IMR-90 (cell line): ENCODE data around the gene PHF21A. TPM values are rescaled to one million over a fixed set of nuclear protein-coding genes. Genes with fewer than 3 reads are reported as not detected.

ENCODE experiments used
- ATAC-seq: fragments of 200-7000 bp; cut with Tn5 transposase; 2 replicates; pipeline ENCODE4 v1.9.1; 2020; ENCODE audit warnings: low read depth, mild to moderate bottlenecking, moderate library complexity
- BruUV-seq: library from RNA; stranded (reverse); fragments of 400-500 nt; replicated peaks from 2 replicates; lab custom pipeline; 2021; lab: Mats Ljungman, UMichigan
- CTCF ChIA-PET: fragments of 300-600 bp; formaldehyde crosslinking; extraction: SDS; loops from one replicate; lab custom pipeline; 2021; ENCODE audit warnings: antibody characterized with exemption; lab: Yijun Ruan, JAX
- POLR2A ChIA-PET: fragments of 300-600 bp; sonication (Branson Sonifier 250); formaldehyde crosslinking; loops from one replicate; lab custom pipeline; 2022; ENCODE audit warnings: antibody characterized with exemption; ENCODE audit not compliant: unreplicated experiment; lab: Charles Lee
- DNase-seq: peaks from one replicate; pipeline ENCODE4 v3.0.0; 2013
- H2AFZ ChIP-seq: replicated peaks from 2 replicates; pipeline ENCODE3; 2013; ENCODE audit warnings: low read length, mild to moderate bottlenecking; ENCODE audit not compliant: poor library complexity
- H2AK5ac ChIP-seq: 2 replicates; pipeline ENCODE4 v1.6.1; 2013; ENCODE audit warnings: low read depth, low read length, inconsistent platforms
- H2AK9ac ChIP-seq: replicated peaks from 2 replicates; pipeline ENCODE3; 2013; ENCODE audit warnings: mild to moderate bottlenecking, low read depth, low read length, moderate library complexity; ENCODE audit not compliant: poor library complexity
- H2BK120ac ChIP-seq: 2 replicates; pipeline ENCODE4 v1.6.1; 2013; ENCODE audit warnings: low read depth, low read length, inconsistent platforms
- H2BK15ac ChIP-seq: 3 replicates; pipeline ENCODE4 v1.6.1; 2013; ENCODE audit warnings: low read depth, low read length, inconsistent platforms
- H2BK20ac ChIP-seq: 2 replicates; pipeline ENCODE4 v1.6.1; 2013; ENCODE audit warnings: low read depth, mild to moderate bottlenecking, inconsistent platforms, low read length, moderate library complexity
- H2BK5ac ChIP-seq: 2 replicates; pipeline ENCODE4 v1.6.1; 2013; ENCODE audit warnings: mild to moderate bottlenecking, low read depth, low read length, inconsistent platforms; ENCODE audit not compliant: poor library complexity, severe bottlenecking
- H3K14ac ChIP-seq: replicated peaks from 2 replicates; pipeline ENCODE4 v1.6.1; 2013; ENCODE audit warnings: low read depth, low read length, inconsistent platforms
- H3K18ac ChIP-seq: 2 replicates; pipeline ENCODE4 v1.6.1; 2013; ENCODE audit warnings: low read depth, low read length, control low read depth
- H3K23ac ChIP-seq: 2 replicates; pipeline ENCODE4 v1.6.1; 2013; ENCODE audit warnings: low read depth, low read length, inconsistent platforms
- H3K27ac ChIP-seq: 2 replicates; pipeline ENCODE4 v1.5.1; 2013; ENCODE audit warnings: mild to moderate bottlenecking, control low read depth, low read length; ENCODE audit not compliant: insufficient read depth
- H3K27me3 ChIP-seq: 2 replicates; pipeline ENCODE4 v1.6.1; 2013; ENCODE audit warnings: low read length; ENCODE audit not compliant: control insufficient read depth, insufficient read depth
- H3K36me3 ChIP-seq: 2 replicates; pipeline ENCODE4 v1.6.1; 2013; ENCODE audit warnings: low read length, mixed read lengths; ENCODE audit not compliant: control insufficient read depth, insufficient read depth
- H3K4ac ChIP-seq: 2 replicates; pipeline ENCODE4 v1.6.1; 2013; ENCODE audit warnings: low read depth, low read length, inconsistent platforms
- H3K4me1 ChIP-seq: 2 replicates; pipeline ENCODE4 v1.6.1; 2013; ENCODE audit warnings: low read length, mixed read lengths; ENCODE audit not compliant: control insufficient read depth, insufficient read depth
- H3K4me2 ChIP-seq: 2 replicates; pipeline ENCODE4 v1.6.1; 2013; ENCODE audit warnings: low read depth, mild to moderate bottlenecking, control low read depth, low read length, moderate library complexity
- H3K4me3 ChIP-seq: 2 replicates; pipeline ENCODE4 v1.5.1; 2013; ENCODE audit warnings: low read depth, mild to moderate bottlenecking, control low read depth, low read length, moderate library complexity; ENCODE audit not compliant: insufficient read depth
- H3K56ac ChIP-seq: 2 replicates; pipeline ENCODE4 v1.6.1; 2013; ENCODE audit warnings: low read length, inconsistent platforms; ENCODE audit not compliant: insufficient read depth; ENCODE audit errors: extremely low read depth
- H3K79me1 ChIP-seq, 2 experiments: 2 replicates each; pipeline ENCODE4 v1.6.1; 2013; ENCODE audit warnings: low read length in 2 of 2, inconsistent platforms in 1 of 2, low read depth in 1 of 2
- H3K9ac ChIP-seq: 2 replicates; pipeline ENCODE4 v1.6.1; 2013; ENCODE audit warnings: low read depth, low read length, control low read depth
- H3K9me1 ChIP-seq: 2 replicates; pipeline ENCODE4 v1.6.1; 2013; ENCODE audit warnings: low read length, inconsistent platforms; ENCODE audit not compliant: insufficient read depth
- H3K9me3 ChIP-seq: 2 replicates; pipeline ENCODE4 v1.6.1; 2013; ENCODE audit warnings: low read length; ENCODE audit not compliant: control insufficient read depth, insufficient read depth
- H4K20me1 ChIP-seq: 2 replicates; pipeline ENCODE4 v1.6.1; 2013; ENCODE audit warnings: low read length, inconsistent platforms; ENCODE audit not compliant: insufficient read depth
- H4K5ac ChIP-seq: 2 replicates; pipeline ENCODE4 v1.6.1; 2013; ENCODE audit warnings: mild to moderate bottlenecking, low read depth, low read length, control low read depth
- H4K8ac ChIP-seq, 2 experiments: 2 replicates each; pipeline ENCODE4 v1.6.1; 2013; ENCODE audit warnings: low read depth in 2 of 2, low read length in 2 of 2, control low read depth in 1 of 2, inconsistent platforms in 1 of 2
- H4K91ac ChIP-seq: 2 replicates; pipeline ENCODE4 v1.6.1; 2013; ENCODE audit warnings: low read depth, low read length, inconsistent platforms; ENCODE audit not compliant: insufficient read depth
- BHLHE40 ChIP-seq: fragments of 150-350 bp; IDR thresholded peaks from 2 replicates; pipeline ENCODE4 v1.6.1; 2016; ENCODE audit warnings: mild to moderate bottlenecking, low read depth, low read length
- FOS ChIP-seq: fragments of 150-350 bp; IDR thresholded peaks from 2 replicates; pipeline ENCODE4 v1.6.1; 2016; ENCODE audit warnings: low read depth, low read length
- MAZ ChIP-seq: IDR thresholded peaks from 2 replicates; pipeline ENCODE4 v1.6.1; 2012; ENCODE audit warnings: low read depth, mild to moderate bottlenecking, low read length, improper control_type of control experiment, moderate library complexity, borderline replicate concordance
- MXI1 ChIP-seq: IDR thresholded peaks from 2 replicates; pipeline ENCODE4 v1.6.1; 2012; ENCODE audit warnings: low read depth, mild to moderate bottlenecking, low read length, moderate library complexity, borderline replicate concordance
- NFE2L2 ChIP-seq: fragments of 150-350 bp; IDR thresholded peaks from 2 replicates; pipeline ENCODE4 v1.6.1; 2016; ENCODE audit warnings: low read depth, mild to moderate bottlenecking, low read length
- RAD21 ChIP-seq: IDR thresholded peaks from 2 replicates; pipeline ENCODE4 v1.6.1; 2012; ENCODE audit warnings: low read length, improper control_type of control experiment
- RCOR1 ChIP-seq: IDR thresholded peaks from 2 replicates; pipeline ENCODE4 v1.6.1; 2012; ENCODE audit warnings: mild to moderate bottlenecking, low read length, improper control_type of control experiment; ENCODE audit not compliant: insufficient replicate concordance
- RFX5 ChIP-seq: IDR thresholded peaks from 2 replicates; pipeline ENCODE4 v1.8.0; 2012; ENCODE audit warnings: low read depth, mild to moderate bottlenecking, low read length, moderate library complexity
- SMC3 ChIP-seq: fragments of 150-350 bp; IDR thresholded peaks from 2 replicates; pipeline ENCODE4 v1.6.1; 2016; ENCODE audit warnings: low read depth, mild to moderate bottlenecking, antibody characterized with exemption, low read length, moderate library complexity
- WGBS, 2 experiments: methylation state at CpG; one replicate each; pipeline versions ENCODE4 v1.1.5 to v1.1.7; 2013; ENCODE audit warnings: missing lambda C conversion rate in 2 of 2; ENCODE audit not compliant: insufficient read length in 1 of 2; ENCODE audit errors: extremely low coverage in 2 of 2; 5-methylcytosine and 5-hydroxymethylcytosine counted together
- dilution Hi-C: fragments of 300-500 bp; cut with HindIII; formaldehyde crosslinking; loops from one replicate; pipeline ENCODE4 v1.14.3; 2018; ENCODE audit warnings: low sequenced_read_pairs; ENCODE audit not compliant: unreplicated experiment
- in situ Hi-C: fragments of 300-500 bp; cut with MboI; formaldehyde crosslinking; loops from 3 replicates; pipeline ENCODE4 v1.14.3; 2019; ENCODE audit warnings: low sequenced_read_pairs, inconsistent platforms, mixed read lengths
- intact Hi-C: fragments of 100-400 bp; cut with micrococcal nuclease; formaldehyde crosslinking; loops from 2 replicates; pipeline ENCODE4 v1.10.0; 2022
- polyA plus RNA-seq, 3 experiments: library from polyadenylated mRNA; depleted of rRNA; stranded (reverse); fragments of >200 nt; gene quantifications; 2 replicates each; pipeline ENCODE4 v1.2.3, GENCODE V29; 2012; ENCODE audit warnings: low replicate concordance in 1 of 3
- total RNA-seq: library from RNA; depleted of rRNA; stranded (reverse); fragments of >200 nt; gene quantifications from 2 replicates; pipeline ENCODE4 v1.2.3, GENCODE V29; 2012
- TF ChIP-seq, protein P1 (sequence below): fragments of 150-350 bp; IDR thresholded peaks from 2 replicates; pipeline ENCODE4 v1.6.1; 2017; ENCODE audit warnings: mild to moderate bottlenecking, antibody characterized with exemption, low read length, low read depth
- TF ChIP-seq, protein P2 (sequence below): conservative IDR thresholded peaks from 2 replicates; pipeline ENCODE4 v1.5.1; 2012; ENCODE audit warnings: mild to moderate bottlenecking, low read depth, low read length, improper control_type of control experiment
- TF ChIP-seq, protein P3 (sequence below): fragments of 150-350 bp; IDR thresholded peaks from 2 replicates; pipeline ENCODE4 v1.6.1; 2016; ENCODE audit warnings: low read depth, mild to moderate bottlenecking, low read length, moderate library complexity, borderline replicate concordance

Gene PHF21A
- total and polyA plus RNA-seq, 2 of the 4 experiments (the other 2 are of a cell fraction) = 9.0 to 20.6 TPM

GRCh38 chr11:45927332-45927683 is 193.9 kb downstream of the PHF21A start:
- peaks cover 34% of the 10 kb centered on the region for H3K27me3 ChIP-seq
- H4K20me1 ChIP-seq = peaks cover 7% of the 10 kb centered on the region
- no peak overlapping the region for H3K56ac ChIP-seq
- H3K23ac ChIP-seq = no peak overlapping the region
- no peaks in the 10 kb centered on the region; the same call in 1 of the 2 replicates for H3K4me1 ChIP-seq
- WGBS, 2 experiments = 85% methylated on average over 6 of the region's 15 CpGs; no CpG with 5 or more reads in 1 of the 2 experiments
- no peak overlapping the region for H2BK15ac ChIP-seq
- H3K79me1 ChIP-seq = no peaks in the 10 kb centered on the region
- no peak overlapping the region for H2AK5ac ChIP-seq
- no peak overlapping the region for H2AK9ac ChIP-seq
- POLR2A ChIA-PET = no interaction called here
- TF ChIP-seq, protein P1, sequence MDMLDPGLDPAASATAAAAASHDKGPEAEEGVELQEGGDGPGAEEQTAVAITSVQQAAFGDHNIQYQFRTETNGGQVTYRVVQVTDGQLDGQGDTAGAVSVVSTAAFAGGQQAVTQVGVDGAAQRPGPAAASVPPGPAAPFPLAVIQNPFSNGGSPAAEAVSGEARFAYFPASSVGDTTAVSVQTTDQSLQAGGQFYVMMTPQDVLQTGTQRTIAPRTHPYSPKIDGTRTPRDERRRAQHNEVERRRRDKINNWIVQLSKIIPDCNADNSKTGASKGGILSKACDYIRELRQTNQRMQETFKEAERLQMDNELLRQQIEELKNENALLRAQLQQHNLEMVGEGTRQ = no peak
- TF ChIP-seq RAD21 = no peak
- TF ChIP-seq FOS = no peak
- TF ChIP-seq, protein P2, sequence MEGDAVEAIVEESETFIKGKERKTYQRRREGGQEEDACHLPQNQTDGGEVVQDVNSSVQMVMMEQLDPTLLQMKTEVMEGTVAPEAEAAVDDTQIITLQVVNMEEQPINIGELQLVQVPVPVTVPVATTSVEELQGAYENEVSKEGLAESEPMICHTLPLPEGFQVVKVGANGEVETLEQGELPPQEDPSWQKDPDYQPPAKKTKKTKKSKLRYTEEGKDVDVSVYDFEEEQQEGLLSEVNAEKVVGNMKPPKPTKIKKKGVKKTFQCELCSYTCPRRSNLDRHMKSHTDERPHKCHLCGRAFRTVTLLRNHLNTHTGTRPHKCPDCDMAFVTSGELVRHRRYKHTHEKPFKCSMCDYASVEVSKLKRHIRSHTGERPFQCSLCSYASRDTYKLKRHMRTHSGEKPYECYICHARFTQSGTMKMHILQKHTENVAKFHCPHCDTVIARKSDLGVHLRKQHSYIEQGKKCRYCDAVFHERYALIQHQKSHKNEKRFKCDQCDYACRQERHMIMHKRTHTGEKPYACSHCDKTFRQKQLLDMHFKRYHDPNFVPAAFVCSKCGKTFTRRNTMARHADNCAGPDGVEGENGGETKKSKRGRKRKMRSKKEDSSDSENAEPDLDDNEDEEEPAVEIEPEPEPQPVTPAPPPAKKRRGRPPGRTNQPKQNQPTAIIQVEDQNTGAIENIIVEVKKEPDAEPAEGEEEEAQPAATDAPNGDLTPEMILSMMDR = no peak
- TF ChIP-seq RFX5 = no peak
- TF ChIP-seq MXI1 = no peak
- TF ChIP-seq MAZ = no peak
- TF ChIP-seq RCOR1 = no peak
- no peak for TF ChIP-seq NFE2L2
- TF ChIP-seq, protein P3, sequence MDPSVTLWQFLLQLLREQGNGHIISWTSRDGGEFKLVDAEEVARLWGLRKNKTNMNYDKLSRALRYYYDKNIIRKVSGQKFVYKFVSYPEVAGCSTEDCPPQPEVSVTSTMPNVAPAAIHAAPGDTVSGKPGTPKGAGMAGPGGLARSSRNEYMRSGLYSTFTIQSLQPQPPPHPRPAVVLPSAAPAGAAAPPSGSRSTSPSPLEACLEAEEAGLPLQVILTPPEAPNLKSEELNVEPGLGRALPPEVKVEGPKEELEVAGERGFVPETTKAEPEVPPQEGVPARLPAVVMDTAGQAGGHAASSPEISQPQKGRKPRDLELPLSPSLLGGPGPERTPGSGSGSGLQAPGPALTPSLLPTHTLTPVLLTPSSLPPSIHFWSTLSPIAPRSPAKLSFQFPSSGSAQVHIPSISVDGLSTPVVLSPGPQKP = no peak
- TF ChIP-seq BHLHE40 = no peak
- no peak for TF ChIP-seq SMC3
- dilution Hi-C loops (no loop called here), in situ Hi-C loops (no loop called here), intact Hi-C loops (no loop called here)
- no peak overlapping the region for H3K18ac ChIP-seq
- H2BK5ac ChIP-seq = no peak overlapping the region
- H3K4me2 ChIP-seq = no peak overlapping the region
- CTCF ChIA-PET = no interaction called here
- no peaks in the 10 kb centered on the region for H3K9me1 ChIP-seq
- no peak overlapping the region for H4K8ac ChIP-seq
- no peak overlapping the region for H2BK120ac ChIP-seq
- no peak overlapping the region for H3K27ac ChIP-seq
- no peak overlapping the region for H3K4ac ChIP-seq
- DNase-seq = no peak
- H4K91ac ChIP-seq = no peak overlapping the region
- H3K9ac ChIP-seq = no peak overlapping the region
- no TSS peak for BruUV-seq
- H2BK20ac ChIP-seq = no peak overlapping the region
- no peak for ATAC-seq
- H3K9me3 ChIP-seq = no peaks in the 10 kb centered on the region
- no peak overlapping the region for H3K4me3 ChIP-seq
- H4K5ac ChIP-seq = no peak overlapping the region
- peaks cover 12% of the 10 kb centered on the region for H3K36me3 ChIP-seq
- no peak overlapping the region for H3K14ac ChIP-seq
- H2AFZ ChIP-seq = peak overlapping the region; percentile 23
